Measurements from ENCODE around the gene PRKCB. TPM values are rescaled to one million over a fixed set of nuclear protein-coding genes. Genes with fewer than 3 reads are reported as not detected.

Gene PRKCB
- total RNA-seq, 4 donors from 2014 or later: 7.7 to 40.0 (median 12.2) TPM

- TF ChIP-seq POLR2A (IDR thresholded peaks at IDR 0.05) (no peak), EP300 (IDR thresholded peaks at IDR 0.05) (no peak), CTCF (IDR thresholded peaks at IDR 0.05) (no peak), POLR2AphosphoS5 (IDR thresholded peaks at IDR 0.05) (no peak)
- DNase-seq (ENCODE audit: low spot score in 2 of 2): no peak
These were observed 280.4 kb downstream of the PRKCB start for GRCh38 chr16:24116046-24116776.

GRCh38 chr16:24116989-24117388 is 281.2 kb downstream of the PRKCB start:
- no peak for DNase-seq (ENCODE audit: low spot score in 2 of 2)
- Histone ChIP-seq H3K27me3 (no peaks in the 10 kb centered on the region), H3K9me3 (no peaks in the 10 kb centered on the region), H3K27ac (no peak overlapping the region), H3K36me3 (no peaks in the 10 kb centered on the region), H3K4me1 (no peaks in the 10 kb centered on the region), H3K4me3 (no peak overlapping the region)
- WGBS: 75% methylated on average over 9 of the region's 9 CpGs
- no peak for TF ChIP-seq CTCF (IDR thresholded peaks at IDR 0.05)
- no peak for TF ChIP-seq POLR2AphosphoS5 (IDR thresholded peaks at IDR 0.05)
- no peak for TF ChIP-seq POLR2A (IDR thresholded peaks at IDR 0.05)
- no peak for TF ChIP-seq EP300 (IDR thresholded peaks at IDR 0.05)

More at GRCh38 chr16:24116046-24116776, 280.4 kb downstream of the PRKCB start:
- 93% methylated on average over 10 of the region's 10 CpGs for WGBS
- no peaks in the 10 kb centered on the region for H3K27me3 ChIP-seq
- no peaks in the 10 kb centered on the region for H3K36me3 ChIP-seq
- no peak overlapping the region for H3K27ac ChIP-seq
- no peaks in the 10 kb centered on the region for H3K9me3 ChIP-seq
- no peaks in the 10 kb centered on the region for H3K4me1 ChIP-seq
- H3K4me3 ChIP-seq: no peak overlapping the region

- WGBS: 60% methylated on average over 8 of the region's 8 CpGs
- no peaks in the 10 kb centered on the region for H3K9me3 ChIP-seq
- H3K27ac ChIP-seq: no peak overlapping the region
- no peaks in the 10 kb centered on the region for H3K4me1 ChIP-seq
- no peaks in the 10 kb centered on the region for H3K27me3 ChIP-seq
- DNase-seq (ENCODE audit: low spot score in 2 of 2): no peak
- no peaks in the 10 kb centered on the region for H3K36me3 ChIP-seq
- no peak overlapping the region for H3K4me3 ChIP-seq
- TF ChIP-seq POLR2A (IDR thresholded peaks at IDR 0.05) (no peak), EP300 (IDR thresholded peaks at IDR 0.05) (no peak), CTCF (IDR thresholded peaks at IDR 0.05) (no peak), POLR2AphosphoS5 (IDR thresholded peaks at IDR 0.05) (no peak)
These were observed 281.9 kb downstream of the PRKCB start for GRCh38 chr16:24117680-24118079.

GRCh38 chr16:24118126-24118821 is 282.5 kb downstream of the PRKCB start:
- TF ChIP-seq CTCF (IDR thresholded peaks at IDR 0.05) (no peak), POLR2AphosphoS5 (IDR thresholded peaks at IDR 0.05) (no peak), POLR2A (IDR thresholded peaks at IDR 0.05) (no peak), EP300 (IDR thresholded peaks at IDR 0.05) (no peak)
- Histone ChIP-seq H3K9me3 (no peaks in the 10 kb centered on the region), H3K4me3 (no peak overlapping the region), H3K36me3 (no peaks in the 10 kb centered on the region), H3K27me3 (no peaks in the 10 kb centered on the region), H3K27ac (no peak overlapping the region), H3K4me1 (no peaks in the 10 kb centered on the region)
- no peak for DNase-seq (ENCODE audit: low spot score in 2 of 2)
- 59% methylated on average over 7 of the region's 7 CpGs for WGBS

GRCh38 chr16:24119807-24120206 is 284.0 kb downstream of the PRKCB start:
- H3K27ac ChIP-seq: no peak overlapping the region
- no peak overlapping the region for H3K4me3 ChIP-seq
- no peaks in the 10 kb centered on the region for H3K36me3 ChIP-seq
- TF ChIP-seq EP300 (IDR thresholded peaks at IDR 0.05) (no peak), POLR2AphosphoS5 (IDR thresholded peaks at IDR 0.05) (no peak), CTCF (IDR thresholded peaks at IDR 0.05) (no peak), POLR2A (IDR thresholded peaks at IDR 0.05) (no peak)
- 94% methylated on average over 6 of the region's 6 CpGs for WGBS
- H3K4me1 ChIP-seq: no peaks in the 10 kb centered on the region
- H3K9me3 ChIP-seq: no peaks in the 10 kb centered on the region
- H3K27me3 ChIP-seq: no peaks in the 10 kb centered on the region
- no peak for DNase-seq (ENCODE audit: low spot score in 2 of 2)
